OCI-LY7 (cell line): ENCODE data around the gene CLCA2. TPM values are rescaled to one million over a fixed set of nuclear protein-coding genes. Genes with fewer than 3 reads are reported as not detected.

Experiments
- BruUV-seq: library from RNA; stranded (reverse); fragments of 400-500 nt; replicated peaks from 2 replicates; lab custom pipeline; 2021; lab: Mats Ljungman, UMichigan
- CTCF ChIA-PET: fragments of 300-600 bp; sonication (Branson Sonifier 250); formaldehyde crosslinking; loops from one replicate; lab custom pipeline; 2022; ENCODE audit warnings: antibody characterized with exemption; ENCODE audit not compliant: unreplicated experiment; lab: Charles Lee
- POLR2A ChIA-PET: fragments of 300-600 bp; sonication (Branson Sonifier 250); formaldehyde crosslinking; loops from one replicate; lab custom pipeline; 2022; ENCODE audit warnings: antibody characterized with exemption; lab: Charles Lee
- DNase-seq: peaks from one replicate; pipeline ENCODE4 v3.0.0-alpha.2; 2015; ENCODE audit warnings: low spot score
- H2AFZ ChIP-seq: fragments of 200-600 bp; sonication (generic), shearing (Covaris generic); 2 replicates; pipeline ENCODE4 v1.6.1; 2014; ENCODE audit warnings: mild to moderate bottlenecking, antibody characterized with exemption, low read length, moderate library complexity
- H3K27ac ChIP-seq: fragments of 200-600 bp; sonication (generic); 2 replicates; pipeline ENCODE4 v1.5.1; 2014; ENCODE audit warnings: mixed run types, low read depth, mild to moderate bottlenecking, moderate library complexity, low read length, inconsistent platforms; ENCODE audit not compliant: poor library complexity, severe bottlenecking
- H3K36me3 ChIP-seq: fragments of 200-600 bp; sonication (generic); 2 replicates; pipeline ENCODE4 v1.6.1; 2014; ENCODE audit warnings: mild to moderate bottlenecking, antibody characterized with exemption, low read length, moderate library complexity, mixed read lengths; ENCODE audit not compliant: insufficient read depth
- H3K4me1 ChIP-seq: fragments of 200-600 bp; sonication (generic); 2 replicates; pipeline ENCODE4 v1.5.1; 2014; ENCODE audit warnings: mild to moderate bottlenecking, low read length; ENCODE audit not compliant: insufficient read depth, poor library complexity, severe bottlenecking
- H3K4me2 ChIP-seq: fragments of 200-600 bp; sonication (generic); 2 replicates; pipeline ENCODE4 v1.6.1; 2014; ENCODE audit warnings: mild to moderate bottlenecking, low read length
- H3K4me3 ChIP-seq: fragments of 200-600 bp; sonication (generic); 2 replicates; pipeline ENCODE4 v1.5.1; 2014; ENCODE audit warnings: mild to moderate bottlenecking, low read depth, low read length; ENCODE audit not compliant: poor library complexity, severe bottlenecking
- H3K79me2 ChIP-seq: fragments of 200-600 bp; sonication (generic); 2 replicates; pipeline ENCODE4 v1.6.1; 2016; ENCODE audit warnings: low read depth, mild to moderate bottlenecking, low read length, moderate library complexity, mixed read lengths; ENCODE audit not compliant: insufficient read depth
- H3K9me2 ChIP-seq: fragments of 200-600 bp; sonication (generic); 2 replicates; pipeline ENCODE4 v1.6.1; 2016; ENCODE audit warnings: mild to moderate bottlenecking, low read length, mixed read lengths; ENCODE audit not compliant: insufficient read depth
- H3K9me3 ChIP-seq: fragments of 200-600 bp; sonication (generic); 2 replicates; pipeline ENCODE4 v1.6.1; 2014; ENCODE audit warnings: mild to moderate bottlenecking, mixed run types, low read length, mixed read lengths
- H4K20me1 ChIP-seq: fragments of 200-600 bp; sonication (generic); 2 replicates; pipeline ENCODE4 v1.6.1; 2014; ENCODE audit warnings: mild to moderate bottlenecking, antibody characterized with exemption, low read length, moderate library complexity, mixed read lengths; ENCODE audit not compliant: insufficient read depth
- CTCF ChIP-seq: fragments of 200-600 bp; sonication (generic); conservative IDR thresholded peaks from 2 replicates; pipeline ENCODE4 v1.5.1; 2014; ENCODE audit warnings: mild to moderate bottlenecking, antibody characterized with exemption, low read length, moderate library complexity, mixed read lengths
- EZH2phosphoT487 ChIP-seq: fragments of 200-600 bp; sonication (generic); IDR thresholded peaks from 2 replicates; pipeline ENCODE4 v1.6.1; 2018; ENCODE audit warnings: low read depth, borderline replicate concordance, mild to moderate bottlenecking, mixed run types, antibody characterized with exemption, low read length, moderate library complexity, mixed read lengths
- intact Hi-C: fragments of 100-400 bp; cut with micrococcal nuclease; formaldehyde crosslinking; loops from one replicate; pipeline ENCODE4 v1.10.0; 2022; ENCODE audit not compliant: unreplicated experiment
- total RNA-seq, 2 experiments: library from RNA; depleted of rRNA in 1 of 2; stranded (reverse); fragments of >200 nt in 1 of 2; shearing (Covaris generic) in 1 of 2; gene quantifications; 2 replicates each; pipeline ENCODE4 v1.2.3, GENCODE V29; 2014 to 2022

Gene CLCA2
- total RNA-seq, 2 experiments from 2014 or later = not detected

GRCh38 chr1:86472767-86473166 is 48.8 kb downstream of the CLCA2 start:
- Histone ChIP-seq H3K27ac (no peak overlapping the region), H2AFZ (no peak overlapping the region), H3K79me2 (no peaks in the 10 kb centered on the region), H3K9me2 (no peaks in the 10 kb centered on the region), H3K4me3 (no peak overlapping the region), H3K9me3 (no peaks in the 10 kb centered on the region), H4K20me1 (no peaks in the 10 kb centered on the region), H3K4me1 (no peaks in the 10 kb centered on the region), H3K36me3 (no peaks in the 10 kb centered on the region), H3K4me2 (no peak overlapping the region)
- TF ChIP-seq CTCF = no peak
- TF ChIP-seq EZH2phosphoT487 = no peak
- ChIA-PET POLR2A (no interaction called here), CTCF (no interaction called here)
- intact Hi-C loops = loop anchor here (5.0 kb wide), 1 partner anchor 90 kb away; no protein-coding TSS in a partner anchor
- DNase-seq = no peak
- no TSS peak for BruUV-seq

GRCh38 chr1:86477256-86477655 is 53.3 kb downstream of the CLCA2 start:
- H3K36me3 ChIP-seq = no peaks in the 10 kb centered on the region
- no peaks in the 10 kb centered on the region for H3K9me3 ChIP-seq
- H3K9me2 ChIP-seq = no peaks in the 10 kb centered on the region
- no peak for TF ChIP-seq CTCF
- TF ChIP-seq EZH2phosphoT487 = no peak
- no peak for DNase-seq
- no peak overlapping the region for H3K4me3 ChIP-seq
- ChIA-PET POLR2A (no interaction called here), CTCF (no interaction called here)
- no peaks in the 10 kb centered on the region for H3K4me1 ChIP-seq
- H3K27ac ChIP-seq = no peak overlapping the region
- no peak overlapping the region for H3K4me2 ChIP-seq
- no peak overlapping the region for H2AFZ ChIP-seq
- H3K79me2 ChIP-seq = no peaks in the 10 kb centered on the region
- no TSS peak for BruUV-seq
- H4K20me1 ChIP-seq = no peaks in the 10 kb centered on the region
- intact Hi-C loops = no loop called here

GRCh38 chr1:86477682-86478081 is 53.7 kb downstream of the CLCA2 start:
- H3K36me3 ChIP-seq = no peaks in the 10 kb centered on the region
- H3K9me2 ChIP-seq = no peaks in the 10 kb centered on the region
- no peak overlapping the region for H3K27ac ChIP-seq
- TF ChIP-seq EZH2phosphoT487 (no peak), CTCF (no peak)
- DNase-seq = no peak
- CTCF ChIA-PET = no interaction called here
- no peak overlapping the region for H2AFZ ChIP-seq
- no peaks in the 10 kb centered on the region for H3K9me3 ChIP-seq
- intact Hi-C loops = no loop called here
- H3K79me2 ChIP-seq = no peaks in the 10 kb centered on the region
- no TSS peak for BruUV-seq
- no peak overlapping the region for H3K4me2 ChIP-seq
- POLR2A ChIA-PET = no interaction called here
- no peaks in the 10 kb centered on the region for H3K4me1 ChIP-seq
- H3K4me3 ChIP-seq = no peak overlapping the region
- no peaks in the 10 kb centered on the region for H4K20me1 ChIP-seq
